OCI-LY7 (cell line): ENCODE measurements around the gene ZC3H15. TPM values are rescaled to one million over a fixed set of nuclear protein-coding genes. Genes with fewer than 3 reads are reported as not detected.

Experiments used
- BruUV-seq: library from RNA; stranded (reverse); fragments of 400-500 nt; replicated peaks from 2 replicates; lab custom pipeline; 2021; lab: Mats Ljungman, UMichigan
- CTCF ChIA-PET: fragments of 300-600 bp; sonication (Branson Sonifier 250); formaldehyde crosslinking; loops from one replicate; lab custom pipeline; 2022; ENCODE audit warnings: antibody characterized with exemption; ENCODE audit not compliant: unreplicated experiment; lab: Charles Lee
- POLR2A ChIA-PET: fragments of 300-600 bp; sonication (Branson Sonifier 250); formaldehyde crosslinking; loops from one replicate; lab custom pipeline; 2022; ENCODE audit warnings: antibody characterized with exemption; lab: Charles Lee
- DNase-seq: peaks from one replicate; pipeline ENCODE4 v3.0.0-alpha.2; 2015; ENCODE audit warnings: low spot score
- H2AFZ ChIP-seq: fragments of 200-600 bp; sonication (generic), shearing (Covaris generic); 2 replicates; pipeline ENCODE4 v1.6.1; 2014; ENCODE audit warnings: mild to moderate bottlenecking, antibody characterized with exemption, low read length, moderate library complexity
- H3K27ac ChIP-seq: fragments of 200-600 bp; sonication (generic); 2 replicates; pipeline ENCODE4 v1.5.1; 2014; ENCODE audit warnings: mixed run types, low read depth, mild to moderate bottlenecking, moderate library complexity, low read length, inconsistent platforms; ENCODE audit not compliant: poor library complexity, severe bottlenecking
- H3K36me3 ChIP-seq: fragments of 200-600 bp; sonication (generic); 2 replicates; pipeline ENCODE4 v1.6.1; 2014; ENCODE audit warnings: mild to moderate bottlenecking, antibody characterized with exemption, low read length, moderate library complexity, mixed read lengths; ENCODE audit not compliant: insufficient read depth
- H3K4me1 ChIP-seq: fragments of 200-600 bp; sonication (generic); 2 replicates; pipeline ENCODE4 v1.5.1; 2014; ENCODE audit warnings: mild to moderate bottlenecking, low read length; ENCODE audit not compliant: insufficient read depth, poor library complexity, severe bottlenecking
- H3K4me2 ChIP-seq: fragments of 200-600 bp; sonication (generic); 2 replicates; pipeline ENCODE4 v1.6.1; 2014; ENCODE audit warnings: mild to moderate bottlenecking, low read length
- H3K4me3 ChIP-seq: fragments of 200-600 bp; sonication (generic); 2 replicates; pipeline ENCODE4 v1.5.1; 2014; ENCODE audit warnings: mild to moderate bottlenecking, low read depth, low read length; ENCODE audit not compliant: poor library complexity, severe bottlenecking
- H3K79me2 ChIP-seq: fragments of 200-600 bp; sonication (generic); 2 replicates; pipeline ENCODE4 v1.6.1; 2016; ENCODE audit warnings: low read depth, mild to moderate bottlenecking, low read length, moderate library complexity, mixed read lengths; ENCODE audit not compliant: insufficient read depth
- H3K9me2 ChIP-seq: fragments of 200-600 bp; sonication (generic); 2 replicates; pipeline ENCODE4 v1.6.1; 2016; ENCODE audit warnings: mild to moderate bottlenecking, low read length, mixed read lengths; ENCODE audit not compliant: insufficient read depth
- H3K9me3 ChIP-seq: fragments of 200-600 bp; sonication (generic); 2 replicates; pipeline ENCODE4 v1.6.1; 2014; ENCODE audit warnings: mild to moderate bottlenecking, mixed run types, low read length, mixed read lengths
- H4K20me1 ChIP-seq: fragments of 200-600 bp; sonication (generic); 2 replicates; pipeline ENCODE4 v1.6.1; 2014; ENCODE audit warnings: mild to moderate bottlenecking, antibody characterized with exemption, low read length, moderate library complexity, mixed read lengths; ENCODE audit not compliant: insufficient read depth
- CTCF ChIP-seq: fragments of 200-600 bp; sonication (generic); conservative IDR thresholded peaks from 2 replicates; pipeline ENCODE4 v1.5.1; 2014; ENCODE audit warnings: mild to moderate bottlenecking, antibody characterized with exemption, low read length, moderate library complexity, mixed read lengths
- EZH2phosphoT487 ChIP-seq: fragments of 200-600 bp; sonication (generic); IDR thresholded peaks from 2 replicates; pipeline ENCODE4 v1.6.1; 2018; ENCODE audit warnings: low read depth, borderline replicate concordance, mild to moderate bottlenecking, mixed run types, antibody characterized with exemption, low read length, moderate library complexity, mixed read lengths
- intact Hi-C: fragments of 100-400 bp; cut with micrococcal nuclease; formaldehyde crosslinking; loops from one replicate; pipeline ENCODE4 v1.10.0; 2022; ENCODE audit not compliant: unreplicated experiment
- total RNA-seq, 2 experiments: library from RNA; depleted of rRNA in 1 of 2; stranded (reverse); fragments of >200 nt in 1 of 2; shearing (Covaris generic) in 1 of 2; gene quantifications; 2 replicates each; pipeline ENCODE4 v1.2.3, GENCODE V29; 2014 to 2022

ZC3H15 gene
- total RNA-seq, 2 experiments from 2014 or later = 47.7 to 74.0 TPM

DNA sequence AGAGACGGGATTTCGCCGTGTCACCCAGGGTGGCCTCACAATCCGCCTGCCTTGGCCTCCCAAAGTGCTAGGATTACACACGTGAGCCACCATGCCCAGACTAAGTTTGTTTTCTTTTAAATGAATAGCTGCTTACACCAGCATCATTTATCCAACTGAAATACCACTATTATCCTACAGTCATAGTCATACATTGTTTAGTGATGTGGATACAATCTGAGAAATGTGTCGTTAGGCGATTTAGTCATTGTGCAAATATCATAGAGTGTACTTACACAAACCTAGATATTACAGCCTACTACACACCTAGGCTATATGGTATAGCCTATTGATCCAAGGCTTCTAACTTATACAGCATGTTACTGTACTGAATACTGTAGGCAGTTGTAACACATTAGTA lies 10.3 kb downstream of the ZC3H15 start:
- ChIA-PET POLR2A (interaction anchor here (0.7 kb wide), 1 partner anchor 416 kb away, joined by 3 read pairs; no protein-coding TSS in a partner anchor), CTCF (no interaction called here)
- DNase-seq = no peak
- Histone ChIP-seq H3K79me2 (peaks cover 90% of the 10 kb centered on the region), H3K9me2 (no peaks in the 10 kb centered on the region), H3K4me1 (peaks cover 10% of the 10 kb centered on the region), H2AFZ (no peak overlapping the region), H3K4me2 (no peak overlapping the region), H4K20me1 (peaks cover 34% of the 10 kb centered on the region), H3K9me3 (no peaks in the 10 kb centered on the region), H3K36me3 (peaks cover 90% of the 10 kb centered on the region), H3K27ac (no peak overlapping the region), H3K4me3 (no peak overlapping the region)
- TF ChIP-seq CTCF = no peak
- TF ChIP-seq EZH2phosphoT487 = no peak
- no TSS peak for BruUV-seq
- intact Hi-C loops = no loop called here

DNA sequence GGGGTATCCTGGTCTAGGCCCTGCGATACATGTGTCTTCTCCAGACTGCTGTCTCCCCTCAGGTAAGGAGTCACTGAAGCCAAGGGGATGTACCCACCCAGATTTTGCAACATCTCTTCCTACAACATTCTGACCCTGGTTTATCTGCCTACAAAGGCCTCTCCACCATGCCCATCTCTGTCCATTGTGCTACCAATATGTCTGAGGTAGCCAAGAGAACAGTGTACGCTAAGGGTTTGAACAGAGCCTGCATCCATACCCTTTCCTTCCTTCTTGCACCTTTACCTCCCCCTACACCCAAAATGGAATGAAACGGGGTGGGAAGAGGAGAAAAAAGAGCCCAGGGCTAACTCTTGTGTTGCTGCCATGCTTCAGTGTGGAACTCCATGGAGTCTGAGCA lies 11.9 kb downstream of the ZC3H15 start:
- Histone ChIP-seq H4K20me1 (peaks cover 23% of the 10 kb centered on the region), H3K36me3 (peaks cover 89% of the 10 kb centered on the region), H3K4me2 (no peak overlapping the region), H3K27ac (no peak overlapping the region), H3K4me3 (no peak overlapping the region), H3K4me1 (no peaks in the 10 kb centered on the region), H3K79me2 (peaks cover 74% of the 10 kb centered on the region), H2AFZ (no peak overlapping the region), H3K9me2 (no peaks in the 10 kb centered on the region), H3K9me3 (no peaks in the 10 kb centered on the region)
- no peak for TF ChIP-seq CTCF
- TF ChIP-seq EZH2phosphoT487 = no peak
- no peak for DNase-seq
- POLR2A ChIA-PET = no interaction called here
- intact Hi-C loops = no loop called here
- CTCF ChIA-PET = no interaction called here
- no TSS peak for BruUV-seq

- Histone ChIP-seq H2AFZ (no peak overlapping the region), H3K9me3 (no peaks in the 10 kb centered on the region), H3K9me2 (no peaks in the 10 kb centered on the region), H3K4me2 (no peak overlapping the region), H3K79me2 (peaks cover 65% of the 10 kb centered on the region), H3K4me3 (no peak overlapping the region), H4K20me1 (peaks cover 18% of the 10 kb centered on the region), H3K4me1 (no peaks in the 10 kb centered on the region), H3K36me3 (peaks cover 89% of the 10 kb centered on the region), H3K27ac (no peak overlapping the region)
- no peak for TF ChIP-seq CTCF
- no peak for TF ChIP-seq EZH2phosphoT487
- no peak for DNase-seq
- ChIA-PET POLR2A (interaction anchor here (0.6 to 1.2 kb wide), 7 partner anchors 9 to 896 kb away, joined by 3 to 4 read pairs (median 3); no protein-coding TSS in a partner anchor), CTCF (no interaction called here)
- intact Hi-C loops = no loop called here
- BruUV-seq = no TSS peak
These were observed 12.8 kb downstream of the ZC3H15 start for GRCh38 chr2:186498834-186499233.
